Neural cell (in vitro differentiated cells): ENCODE data around the gene LMOD2. TPM values are rescaled to one million over a fixed set of nuclear protein-coding genes. Genes with fewer than 3 reads are reported as not detected.

Experiments
- H2AFZ ChIP-seq: fragments of 200-600, 300-800 bp; sonication (generic), shearing (Covaris generic); 2 replicates; pipeline ENCODE4 v1.6.0; 2014; ENCODE audit warnings: low read depth, mild to moderate bottlenecking, antibody characterized with exemption, low read length, moderate library complexity
- H3F3A ChIP-seq: fragments of 200-600 bp; shearing (Covaris generic); 2 replicates; pipeline ENCODE4 v1.6.1; 2016; ENCODE audit warnings: mild to moderate bottlenecking, moderate library complexity, mixed read lengths, antibody characterized with exemption, low read length; ENCODE audit not compliant: insufficient read depth, poor library complexity, severe bottlenecking
- H3K27ac ChIP-seq: fragments of 200-600, 300-800 bp; sonication (generic), shearing (Covaris generic); 2 replicates; pipeline ENCODE4 v1.5.1; 2014; ENCODE audit warnings: mild to moderate bottlenecking, low read length, moderate library complexity
- H3K27me3 ChIP-seq: fragments of 300-800, 200-600 bp; sonication (generic), shearing (Covaris generic); 2 replicates; pipeline ENCODE4 v1.6.0; 2014; ENCODE audit warnings: mild to moderate bottlenecking, low read depth, low read length, moderate library complexity; ENCODE audit not compliant: insufficient read depth
- H3K36me3 ChIP-seq: fragments of 300-800, 200-600 bp; sonication (generic), shearing (Covaris generic); 2 replicates; pipeline ENCODE4 v1.5.1; 2014; ENCODE audit warnings: mild to moderate bottlenecking, antibody characterized with exemption, low read length, moderate library complexity; ENCODE audit not compliant: insufficient read depth
- H3K4me2 ChIP-seq: fragments of 300-800, 200-600 bp; sonication (generic), shearing (Covaris generic); 2 replicates; pipeline ENCODE4 v1.6.0; 2014; ENCODE audit warnings: mild to moderate bottlenecking, low read length
- H3K4me3 ChIP-seq: fragments of 300-800, 200-600 bp; sonication (generic), shearing (Covaris generic); 2 replicates; pipeline ENCODE4 v1.5.1; 2014; ENCODE audit warnings: mild to moderate bottlenecking, low read length, moderate library complexity
- H3K79me2 ChIP-seq: fragments of 200-600 bp; shearing (Covaris generic); replicated peaks from 2 replicates; pipeline ENCODE4 v1.6.0; 2014; ENCODE audit warnings: mild to moderate bottlenecking, low read length, moderate library complexity; ENCODE audit not compliant: insufficient read depth
- H3K9ac ChIP-seq: fragments of 300-800, 200-600 bp; sonication (generic), shearing (Covaris generic); 2 replicates; pipeline ENCODE4 v1.6.1; 2016; ENCODE audit warnings: mild to moderate bottlenecking, low read length, mixed read lengths
- H3K9me2 ChIP-seq: fragments of 200-600 bp; shearing (Covaris generic); 2 replicates; pipeline ENCODE4 v1.6.1; 2016; ENCODE audit warnings: mild to moderate bottlenecking, low read length, mixed read lengths; ENCODE audit not compliant: insufficient read depth
- H3K9me3 ChIP-seq: fragments of 200-600, 300-800 bp; sonication (generic), shearing (Covaris generic); 2 replicates; pipeline ENCODE4 v1.6.1; 2016; ENCODE audit warnings: mild to moderate bottlenecking, mixed run types, low read length, moderate library complexity, mixed read lengths
- H4K20me1 ChIP-seq: fragments of 200-600 bp; shearing (Covaris generic); 2 replicates; pipeline ENCODE4 v1.6.1; 2016; ENCODE audit warnings: mild to moderate bottlenecking, mixed run types; ENCODE audit not compliant: insufficient read depth
- EP300 ChIP-seq: fragments of 450-650 bp; conservative IDR thresholded peaks from 2 replicates; pipeline ENCODE4 v1.6.1; 2014; ENCODE audit warnings: antibody characterized with exemption, mild to moderate bottlenecking, moderate library complexity; ENCODE audit not compliant: poor library complexity, severe bottlenecking
- EZH2 ChIP-seq: fragments of 200-600, 300-800 bp; shearing (Covaris generic), sonication (generic); IDR thresholded peaks from 2 replicates; pipeline ENCODE4 v1.6.1; 2014; ENCODE audit warnings: antibody characterized with exemption, low read length, borderline replicate concordance, mild to moderate bottlenecking; ENCODE audit not compliant: insufficient read depth, poor library complexity, severe bottlenecking
- MXI1 ChIP-seq: fragments of 450-650 bp; conservative IDR thresholded peaks from 2 replicates; pipeline ENCODE4 v1.6.1; 2014; ENCODE audit warnings: antibody characterized with exemption, mild to moderate bottlenecking; ENCODE audit not compliant: poor library complexity, severe bottlenecking
- POLR2AphosphoS5 ChIP-seq: IDR thresholded peaks from 2 replicates; pipeline ENCODE4 v1.6.1; 2012
- RAD21 ChIP-seq: fragments of 450-650 bp; conservative IDR thresholded peaks from 2 replicates; pipeline ENCODE4 v1.6.1; 2014; ENCODE audit warnings: antibody characterized with exemption, mild to moderate bottlenecking, moderate library complexity
- SMC3 ChIP-seq: fragments of 450-650 bp; conservative IDR thresholded peaks from 2 replicates; pipeline ENCODE4 v1.6.1; 2014; ENCODE audit warnings: antibody characterized with exemption, mild to moderate bottlenecking, moderate library complexity; ENCODE audit not compliant: poor library complexity
- TAF1 ChIP-seq: IDR thresholded peaks from 2 replicates; pipeline ENCODE4 v1.6.1; 2012; ENCODE audit warnings: low read depth
- polyA plus RNA-seq: library from polyadenylated mRNA; depleted of rRNA; stranded (reverse); fragments of >200 nt; gene quantifications from 2 replicates; pipeline ENCODE4 v1.2.3, GENCODE V29; 2014
- TF ChIP-seq, protein P1 (sequence below): fragments of 450-650 bp; IDR thresholded peaks from 2 replicates; pipeline ENCODE4 v1.5.1; 2014; ENCODE audit warnings: antibody characterized with exemption, mild to moderate bottlenecking, moderate library complexity; ENCODE audit not compliant: poor library complexity, severe bottlenecking
- TF ChIP-seq, protein P2 (sequence below): IDR thresholded peaks from 2 replicates; pipeline ENCODE4 v1.6.1; 2012; ENCODE audit warnings: borderline replicate concordance

The LMOD2 gene
- polyA plus RNA-seq, 1 donor from 2014 or later = not detected

DNA sequence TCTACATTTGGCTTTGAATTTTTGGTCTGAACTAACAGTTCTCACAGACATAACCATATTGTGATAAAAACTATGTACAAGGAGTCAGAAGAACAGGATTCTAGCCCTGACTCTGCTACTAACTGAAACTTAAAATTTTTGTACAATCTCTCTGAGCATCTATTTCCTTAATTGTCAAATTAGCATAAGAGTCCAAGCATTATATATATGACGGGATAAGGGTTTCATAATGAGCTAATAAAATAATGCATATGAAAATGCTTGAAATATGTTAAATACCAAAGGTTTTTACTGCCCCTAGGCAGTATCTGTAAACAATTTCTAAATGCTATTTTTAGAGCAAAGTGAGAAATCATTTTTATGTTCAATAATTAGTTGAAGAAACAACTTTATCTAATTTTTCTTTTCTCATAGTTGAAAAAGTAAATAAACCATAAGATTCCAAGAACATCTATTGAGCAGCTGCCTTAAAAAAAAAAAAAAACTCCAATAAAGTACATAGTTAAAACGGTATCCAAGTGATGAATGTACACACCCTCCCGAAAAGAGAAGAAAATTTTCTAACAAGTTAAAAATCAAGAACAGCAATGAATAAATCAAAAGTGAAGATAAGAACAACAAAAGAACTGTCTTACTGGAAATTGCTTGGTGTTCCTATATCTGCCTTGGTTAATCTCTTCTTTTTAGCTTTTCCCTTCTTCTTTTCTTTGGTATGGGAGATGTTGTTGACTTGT lies 40.4 kb downstream of the LMOD2 start:
- H3F3A ChIP-seq = no peaks in the 10 kb centered on the region
- no peaks in the 10 kb centered on the region for H4K20me1 ChIP-seq
- H3K4me2 ChIP-seq = no peak overlapping the region
- no peak for TF ChIP-seq RAD21
- TF ChIP-seq SMC3 = no peak
- TF ChIP-seq EP300 = no peak
- no peak for TF ChIP-seq POLR2AphosphoS5
- no peak for TF ChIP-seq MXI1
- no peak overlapping the region for H3K9ac ChIP-seq
- no peak overlapping the region for H3K27ac ChIP-seq
- no peaks in the 10 kb centered on the region for H3K9me3 ChIP-seq
- no peaks in the 10 kb centered on the region for H3K27me3 ChIP-seq
- H3K4me3 ChIP-seq = no peak overlapping the region
- no peaks in the 10 kb centered on the region for H3K79me2 ChIP-seq
- no peaks in the 10 kb centered on the region for H3K9me2 ChIP-seq
- H3K36me3 ChIP-seq = peaks cover 16% of the 10 kb centered on the region
- no peak overlapping the region for H2AFZ ChIP-seq

DNA sequence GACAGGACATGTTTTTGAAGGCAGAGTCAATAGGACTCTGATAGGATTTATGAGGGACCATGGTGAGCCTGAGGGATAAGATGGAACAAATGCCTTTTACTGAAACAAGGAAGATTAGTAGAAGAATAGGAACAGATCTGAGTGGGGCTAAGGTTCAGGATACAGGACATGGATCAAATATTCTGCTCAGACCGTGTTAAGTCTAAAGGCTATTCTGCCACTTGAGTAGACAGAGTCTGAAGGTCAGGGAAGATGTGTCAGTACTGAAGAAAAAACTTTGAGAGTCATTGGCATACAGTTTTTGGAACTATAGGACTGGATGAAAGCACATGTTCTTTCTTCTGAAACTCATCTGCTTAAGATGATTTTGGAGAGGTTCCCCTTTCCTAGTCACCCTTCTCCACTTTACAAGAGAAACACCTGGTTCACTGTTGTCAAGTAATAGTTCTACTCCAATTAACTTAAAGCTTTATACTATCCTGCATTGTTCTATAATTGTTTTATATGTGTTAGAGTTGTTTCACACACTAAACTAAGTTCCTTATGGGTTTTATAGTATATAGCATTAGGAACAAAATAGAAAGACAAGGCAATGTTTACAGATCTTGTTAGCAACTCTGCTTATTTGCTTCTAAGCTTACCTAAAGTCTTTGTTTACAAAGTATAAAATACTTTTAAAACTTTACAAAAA lies 49.7 kb downstream of the LMOD2 start:
- peaks cover 10% of the 10 kb centered on the region for H3K79me2 ChIP-seq
- H3K9ac ChIP-seq = no peak overlapping the region
- no peak overlapping the region for H3K4me2 ChIP-seq
- no peaks in the 10 kb centered on the region for H3F3A ChIP-seq
- no peak overlapping the region for H2AFZ ChIP-seq
- no peaks in the 10 kb centered on the region for H3K9me3 ChIP-seq
- H3K4me3 ChIP-seq = no peak overlapping the region
- no peak overlapping the region for H3K27ac ChIP-seq
- peaks cover 25% of the 10 kb centered on the region for H3K36me3 ChIP-seq
- no peaks in the 10 kb centered on the region for H3K9me2 ChIP-seq
- TF ChIP-seq EP300 (no peak), POLR2AphosphoS5 (no peak), SMC3 (no peak), TAF1 (no peak), MXI1 (no peak), EZH2 (no peak)
- TF ChIP-seq, protein P1, sequence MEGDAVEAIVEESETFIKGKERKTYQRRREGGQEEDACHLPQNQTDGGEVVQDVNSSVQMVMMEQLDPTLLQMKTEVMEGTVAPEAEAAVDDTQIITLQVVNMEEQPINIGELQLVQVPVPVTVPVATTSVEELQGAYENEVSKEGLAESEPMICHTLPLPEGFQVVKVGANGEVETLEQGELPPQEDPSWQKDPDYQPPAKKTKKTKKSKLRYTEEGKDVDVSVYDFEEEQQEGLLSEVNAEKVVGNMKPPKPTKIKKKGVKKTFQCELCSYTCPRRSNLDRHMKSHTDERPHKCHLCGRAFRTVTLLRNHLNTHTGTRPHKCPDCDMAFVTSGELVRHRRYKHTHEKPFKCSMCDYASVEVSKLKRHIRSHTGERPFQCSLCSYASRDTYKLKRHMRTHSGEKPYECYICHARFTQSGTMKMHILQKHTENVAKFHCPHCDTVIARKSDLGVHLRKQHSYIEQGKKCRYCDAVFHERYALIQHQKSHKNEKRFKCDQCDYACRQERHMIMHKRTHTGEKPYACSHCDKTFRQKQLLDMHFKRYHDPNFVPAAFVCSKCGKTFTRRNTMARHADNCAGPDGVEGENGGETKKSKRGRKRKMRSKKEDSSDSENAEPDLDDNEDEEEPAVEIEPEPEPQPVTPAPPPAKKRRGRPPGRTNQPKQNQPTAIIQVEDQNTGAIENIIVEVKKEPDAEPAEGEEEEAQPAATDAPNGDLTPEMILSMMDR = no peak
- TF ChIP-seq, protein P2, sequence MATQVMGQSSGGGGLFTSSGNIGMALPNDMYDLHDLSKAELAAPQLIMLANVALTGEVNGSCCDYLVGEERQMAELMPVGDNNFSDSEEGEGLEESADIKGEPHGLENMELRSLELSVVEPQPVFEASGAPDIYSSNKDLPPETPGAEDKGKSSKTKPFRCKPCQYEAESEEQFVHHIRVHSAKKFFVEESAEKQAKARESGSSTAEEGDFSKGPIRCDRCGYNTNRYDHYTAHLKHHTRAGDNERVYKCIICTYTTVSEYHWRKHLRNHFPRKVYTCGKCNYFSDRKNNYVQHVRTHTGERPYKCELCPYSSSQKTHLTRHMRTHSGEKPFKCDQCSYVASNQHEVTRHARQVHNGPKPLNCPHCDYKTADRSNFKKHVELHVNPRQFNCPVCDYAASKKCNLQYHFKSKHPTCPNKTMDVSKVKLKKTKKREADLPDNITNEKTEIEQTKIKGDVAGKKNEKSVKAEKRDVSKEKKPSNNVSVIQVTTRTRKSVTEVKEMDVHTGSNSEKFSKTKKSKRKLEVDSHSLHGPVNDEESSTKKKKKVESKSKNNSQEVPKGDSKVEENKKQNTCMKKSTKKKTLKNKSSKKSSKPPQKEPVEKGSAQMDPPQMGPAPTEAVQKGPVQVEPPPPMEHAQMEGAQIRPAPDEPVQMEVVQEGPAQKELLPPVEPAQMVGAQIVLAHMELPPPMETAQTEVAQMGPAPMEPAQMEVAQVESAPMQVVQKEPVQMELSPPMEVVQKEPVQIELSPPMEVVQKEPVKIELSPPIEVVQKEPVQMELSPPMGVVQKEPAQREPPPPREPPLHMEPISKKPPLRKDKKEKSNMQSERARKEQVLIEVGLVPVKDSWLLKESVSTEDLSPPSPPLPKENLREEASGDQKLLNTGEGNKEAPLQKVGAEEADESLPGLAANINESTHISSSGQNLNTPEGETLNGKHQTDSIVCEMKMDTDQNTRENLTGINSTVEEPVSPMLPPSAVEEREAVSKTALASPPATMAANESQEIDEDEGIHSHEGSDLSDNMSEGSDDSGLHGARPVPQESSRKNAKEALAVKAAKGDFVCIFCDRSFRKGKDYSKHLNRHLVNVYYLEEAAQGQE = no peak
- no peaks in the 10 kb centered on the region for H3K27me3 ChIP-seq
- no peaks in the 10 kb centered on the region for H4K20me1 ChIP-seq
